Measurements from ENCODE around the gene ACER2. TPM values are rescaled to one million over a fixed set of nuclear protein-coding genes. Genes with fewer than 3 reads are reported as not detected.

The ACER2 gene
- total and polyA plus RNA-seq, 2 experiments from 2014 or later: 0.87 to 14.6 TPM

- peaks cover 9% of the 10 kb centered on the region for H3K27me3 Mint-ChIP-seq (ENCODE audit: insufficient read depth, low read depth, poor library complexity)
These were observed 52.3 kb downstream of the ACER2 start for GRCh38 chr9:19461135-19461534.

More at GRCh38 chr9:19461135-19461534, 52.3 kb downstream of the ACER2 start:
- H3K4me3 ChIP-seq: no peak overlapping the region
- ATAC-seq (no peak), DNase-seq (ENCODE audit: low spot score) (no peak)
- no peaks in the 10 kb centered on the region for H3F3A ChIP-seq (replicated peaks; ENCODE audit: low read depth)
- no peak overlapping the region for H3K27ac ChIP-seq (ENCODE audit: low read depth)
- no peaks in the 10 kb centered on the region for H3K9me2 ChIP-seq (ENCODE audit: insufficient read depth)
- no peak overlapping the region for H3K4me2 ChIP-seq
- Mint-ChIP-seq H3K4me1 (peaks cover 14% of the 10 kb centered on the region), H3K27ac (no peak overlapping the region), H3K4me3 (no peak overlapping the region), H3K9me3 (peaks cover 14% of the 10 kb centered on the region), H3K36me3 (ENCODE audit: low read depth) (peaks cover 7% of the 10 kb centered on the region; the same call in 2 of the 3 replicates)
- 0 out of 2 replicates have a peak overlapping the region, but pooled peaks have one; percentile 38 for H2AFZ ChIP-seq
- H3K27me3 ChIP-seq (ENCODE audit: insufficient read depth): no peaks in the 10 kb centered on the region
- H4K20me1 ChIP-seq (replicated peaks; ENCODE audit: insufficient read depth): no peaks in the 10 kb centered on the region
- peaks cover 12% of the 10 kb centered on the region for H3K4me1 ChIP-seq (ENCODE audit: insufficient read depth)
- TF ChIP-seq ZNF114 (CRISPR knock-in tag; IDR thresholded peaks at IDR 0.05) (no peak), ZNF331 (CRISPR knock-in tag; IDR thresholded peaks at IDR 0.05; ENCODE audit: low read depth) (no peak), EZH2phosphoT487 (IDR thresholded peaks at IDR 0.05; ENCODE audit: unreplicated experiment) (no peak), CREB1 (CRISPR knock-in tag; IDR thresholded peaks at IDR 0.05; ENCODE audit: low read depth) (no peak), REST (IDR thresholded peaks at IDR 0.05; ENCODE audit: unreplicated experiment) (no peak), CTCF (conservative IDR thresholded peaks at IDR 0.05; ENCODE audit: low read depth in 2 of 2) (no peak), ZNF462 (CRISPR knock-in tag; IDR thresholded peaks at IDR 0.05) (no peak), POLR2AphosphoS5 (IDR thresholded peaks at IDR 0.05; ENCODE audit: low read depth) (no peak), EZH2 (IDR thresholded peaks at IDR 0.05; ENCODE audit: low read depth, unreplicated experiment) (no peak), NANOG (IDR thresholded peaks at IDR 0.05; ENCODE audit: borderline replicate concordance) (no peak)
- H3K36me3 ChIP-seq (ENCODE audit: insufficient read depth): no peaks in the 10 kb centered on the region; the same call in 1 of the 2 replicates
- no peaks in the 10 kb centered on the region for H3K79me2 ChIP-seq (replicated peaks; ENCODE audit: insufficient read depth)

Data from GM23338 (cell line).